SKM-1 (cell line): ENCODE measurements around the gene PRKCA.
"Not testable (repeated sequence)": the region's sequence is repeated elsewhere in the genome, so short reads cannot be mapped to it uniquely, and the experiment has no call there.

Experiments
- DNase-seq: peaks from one replicate; lab custom pipeline; 2025; ENCODE audit not compliant: unreplicated experiment; lab: John Stamatoyannopoulos, UW

PRKCA gene

DNA sequence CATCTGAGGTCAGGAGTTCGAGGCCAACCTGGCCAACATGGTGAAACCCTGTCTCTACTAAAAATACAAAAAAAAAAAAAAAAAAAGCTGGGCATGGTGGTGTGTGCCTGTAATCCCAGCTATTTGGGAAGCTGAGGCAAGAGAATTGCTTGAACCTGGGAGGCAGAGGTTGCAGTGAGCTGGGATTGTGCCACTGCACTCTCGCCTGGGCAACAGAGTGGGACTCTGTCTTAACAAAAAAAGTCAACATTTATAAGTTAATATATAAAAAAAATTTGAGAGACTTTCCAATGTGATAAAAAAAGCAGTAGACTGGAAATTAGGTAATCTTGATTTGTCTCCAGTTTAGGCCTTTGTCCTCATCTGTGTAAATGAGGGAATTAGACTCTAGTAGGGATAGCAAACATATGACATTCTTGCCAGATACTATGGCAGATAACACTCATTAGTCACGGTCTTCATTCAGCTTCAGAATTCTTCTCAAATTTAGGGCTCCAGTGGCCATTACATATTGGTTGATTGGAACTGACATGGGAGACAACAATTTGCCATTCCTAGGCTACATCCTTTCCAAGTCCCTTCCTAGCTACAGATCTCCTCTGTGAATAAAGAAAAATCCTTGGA lies 22.1 kb downstream of the PRKCA start:
- not testable (repeated sequence) for DNase-seq

GRCh38 chr17:66326476-66327047 lies 24.1 kb downstream of the PRKCA start:
- DNase-seq: no peak

DNA sequence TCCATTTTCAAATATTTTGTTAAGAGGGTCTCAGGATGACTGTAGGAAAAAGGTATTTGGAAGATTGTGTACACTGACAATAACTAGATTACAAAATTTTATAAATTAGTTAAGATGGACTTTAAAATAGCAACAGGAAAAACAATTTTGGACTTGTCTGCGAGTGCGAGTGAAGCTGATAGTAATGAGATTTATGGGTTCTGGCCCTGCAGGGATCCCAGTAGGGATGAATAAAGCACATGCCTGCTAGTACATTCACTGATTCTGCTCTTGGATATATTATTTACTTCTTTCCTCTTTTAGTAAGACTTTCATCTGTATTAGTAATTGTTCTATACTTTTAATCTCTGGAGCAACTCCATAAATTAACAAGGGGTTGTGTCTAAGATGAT lies 28.2 kb downstream of the PRKCA start:
- DNase-seq: no peak

DNA sequence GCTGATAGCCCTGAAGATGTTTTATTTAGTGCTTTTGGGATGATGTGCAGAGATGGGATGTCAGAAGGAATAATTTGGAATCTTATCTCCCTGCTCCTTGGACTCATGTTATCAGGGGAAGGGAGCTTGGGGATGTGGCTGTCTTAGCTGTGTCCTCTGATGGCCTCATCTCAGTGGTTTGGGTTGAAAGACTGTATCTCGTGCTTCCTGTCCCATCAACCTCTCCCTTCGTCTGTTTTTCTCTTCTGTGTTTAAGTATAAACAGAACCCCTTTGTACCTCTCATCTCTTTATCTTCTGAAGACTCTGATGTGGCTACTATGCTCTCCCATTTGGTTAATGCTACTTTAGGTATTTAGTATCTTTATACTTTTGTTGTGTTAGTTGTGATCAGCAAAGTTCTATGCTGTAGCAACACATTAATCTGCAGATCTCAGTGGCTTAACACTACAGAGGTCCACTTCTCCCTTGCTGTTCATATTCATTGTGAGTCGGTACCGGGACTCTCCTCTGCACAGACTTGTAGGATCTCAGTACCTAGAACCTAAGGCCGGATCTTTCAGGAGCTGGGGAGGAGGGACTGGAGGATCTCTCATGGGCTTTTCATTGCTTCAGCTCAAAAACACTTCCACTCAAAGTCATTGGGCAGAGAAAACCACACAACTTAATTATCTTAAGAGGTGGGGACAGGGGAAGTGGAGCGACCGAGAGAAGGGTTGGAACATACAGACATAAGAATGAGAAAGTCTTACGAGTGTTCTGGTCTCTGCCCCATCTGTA lies 28.8 kb downstream of the PRKCA start:
- DNase-seq: no peak

DNA sequence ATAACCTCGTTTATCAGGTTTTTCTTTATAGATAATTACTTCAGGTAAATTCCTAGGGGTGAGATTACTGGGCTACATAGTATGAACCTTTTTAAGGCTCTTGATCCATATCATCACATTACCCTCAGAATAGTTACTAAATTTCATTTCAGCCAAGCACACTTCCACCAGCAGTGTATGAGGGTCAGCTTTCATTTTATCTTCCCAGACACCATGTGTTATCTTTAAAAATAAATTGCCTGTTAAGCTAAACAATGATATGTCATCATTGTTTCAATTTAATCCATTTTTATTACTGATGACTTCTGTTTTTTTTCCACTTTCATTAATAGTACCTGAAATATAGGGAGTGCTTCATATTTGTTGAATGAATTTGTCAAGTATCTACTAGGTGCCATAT lies 33.4 kb downstream of the PRKCA start:
- DNase-seq: no peak

- DNase-seq: no peak
Measured at GRCh38 chr17:66337268-66337667, 34.9 kb downstream of the PRKCA start.

DNA sequence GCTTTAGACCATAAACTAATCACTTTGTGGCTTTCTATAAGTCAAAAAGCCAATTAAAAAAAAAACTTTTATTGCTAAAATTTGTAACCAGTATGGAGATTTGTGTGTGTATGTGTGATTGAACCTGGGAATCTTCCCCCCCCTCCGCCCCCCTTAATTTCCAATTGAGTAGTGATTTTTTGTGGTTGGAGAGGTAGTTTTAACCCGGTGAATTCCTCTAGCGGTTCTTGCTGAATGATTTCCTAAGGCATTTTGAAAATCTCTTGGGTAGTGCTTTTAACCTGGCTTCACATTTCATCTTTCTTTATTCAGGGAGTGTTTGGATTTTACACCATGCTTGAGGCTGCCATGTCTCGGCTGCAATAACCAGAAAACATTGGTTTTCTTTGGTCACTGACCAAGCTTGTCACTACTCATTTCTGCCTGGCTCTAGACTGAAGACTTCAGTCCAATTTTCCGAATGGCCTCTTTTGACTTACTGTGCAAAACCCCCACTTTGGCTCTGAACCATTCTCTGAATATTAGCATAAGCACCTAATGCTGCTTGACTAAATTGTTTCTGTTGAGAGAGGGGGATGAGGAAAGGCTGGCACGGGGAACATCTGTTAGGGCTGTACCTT lies 35.6 kb downstream of the PRKCA start:
- no peak for DNase-seq

DNA sequence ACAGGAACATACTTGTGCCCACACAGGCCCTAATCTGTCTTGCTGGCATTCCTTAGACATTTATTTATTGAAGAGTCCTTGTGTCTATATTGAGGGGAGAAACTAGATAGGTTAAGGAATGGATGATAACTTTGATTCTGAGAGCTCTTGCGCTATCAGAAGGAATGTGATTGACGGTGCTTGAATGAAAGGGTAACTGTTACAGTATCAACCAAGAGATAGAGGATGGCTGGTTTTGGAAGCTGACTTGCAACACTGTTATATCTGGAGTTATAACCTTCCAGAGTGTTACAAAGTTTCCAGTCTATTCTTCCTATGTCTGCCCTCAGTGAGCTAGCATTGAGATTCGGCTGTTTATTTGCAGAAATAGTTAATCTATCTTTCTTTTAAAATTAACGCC lies 36.5 kb downstream of the PRKCA start:
- no peak for DNase-seq

GRCh38 chr17:66339561-66339960 lies 37.1 kb downstream of the PRKCA start:
- no peak for DNase-seq

DNA sequence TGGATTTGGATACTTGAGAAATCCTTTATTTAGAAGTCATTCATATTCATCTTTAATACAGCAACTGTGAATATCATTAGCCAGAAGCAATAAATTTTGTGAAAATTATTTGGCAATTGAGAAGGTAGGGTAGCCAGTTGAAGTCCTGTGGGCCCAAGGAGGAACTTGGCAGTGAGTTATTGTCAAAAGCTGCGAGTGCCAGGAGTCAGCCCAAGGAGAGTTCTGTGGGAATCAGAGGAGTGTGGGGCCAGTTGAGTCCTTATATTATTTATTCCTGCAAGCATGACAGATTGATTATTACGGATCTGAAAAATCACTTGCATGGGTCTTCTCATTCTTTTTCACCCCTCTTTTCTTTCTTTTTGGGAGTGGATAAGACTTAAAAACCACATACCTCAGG lies 38.3 kb downstream of the PRKCA start:
- DNase-seq: no peak

DNA sequence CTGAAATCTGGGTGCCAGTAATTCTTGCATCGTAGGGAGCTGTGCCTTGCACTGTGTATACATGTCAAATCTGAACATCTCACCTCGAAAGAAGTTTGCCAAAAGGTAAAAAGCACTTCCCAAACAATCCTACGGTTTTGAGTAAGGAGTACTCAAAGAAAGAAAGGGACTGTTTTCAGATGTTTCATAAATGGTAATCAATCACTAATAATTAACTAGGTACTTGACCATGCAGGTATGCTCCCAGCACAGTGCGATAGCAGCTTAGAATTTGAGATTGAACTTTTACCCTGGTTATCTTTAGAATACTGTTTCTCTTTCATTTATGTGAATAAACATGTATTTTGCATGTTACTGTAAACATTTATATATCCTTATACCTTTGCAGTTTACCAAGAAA lies 39.0 kb downstream of the PRKCA start:
- DNase-seq: no peak

GRCh38 chr17:66342263-66342662 lies 39.9 kb downstream of the PRKCA start:
- DNase-seq: not testable (repeated sequence)

GRCh38 chr17:66343531-66344078 lies 41.2 kb downstream of the PRKCA start:
- no peak for DNase-seq

GRCh38 chr17:66344473-66344872 lies 42.1 kb downstream of the PRKCA start:
- no peak for DNase-seq

- DNase-seq: no peak
Measured at GRCh38 chr17:66345264-66345663, 42.9 kb downstream of the PRKCA start.

DNA sequence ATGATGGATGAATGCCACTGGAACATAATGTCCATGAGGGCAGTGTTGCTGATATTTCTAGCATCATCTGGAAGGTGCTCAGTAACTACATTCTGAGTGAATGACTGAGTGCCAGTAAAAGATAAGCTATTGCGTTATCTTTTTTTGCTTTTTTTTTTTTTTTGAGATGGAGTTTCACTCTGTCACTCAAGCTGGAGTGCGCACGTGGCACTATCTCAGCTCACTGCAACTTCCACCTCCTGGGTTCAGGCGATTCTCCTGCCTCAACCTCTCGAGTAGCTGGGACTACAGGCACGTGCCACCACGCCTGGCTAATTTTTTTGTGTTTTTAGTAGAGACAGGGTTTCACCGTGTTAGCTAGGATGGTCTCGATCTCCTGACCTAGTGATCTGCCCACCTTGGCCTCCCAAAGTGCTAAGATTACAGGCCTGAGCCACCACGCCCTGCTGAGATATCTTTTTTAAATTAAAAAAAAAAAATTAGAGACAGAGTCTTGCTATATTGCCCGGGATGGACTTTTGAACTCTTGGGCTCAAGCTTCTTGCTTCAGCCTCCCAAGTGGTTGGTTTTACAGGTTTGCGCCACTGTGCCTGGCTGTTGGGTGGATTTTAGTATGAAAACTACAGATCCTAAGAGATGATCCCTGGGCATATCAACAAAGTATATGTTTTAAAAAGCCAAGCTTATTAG lies 43.7 kb downstream of the PRKCA start:
- not testable (repeated sequence) for DNase-seq

DNA sequence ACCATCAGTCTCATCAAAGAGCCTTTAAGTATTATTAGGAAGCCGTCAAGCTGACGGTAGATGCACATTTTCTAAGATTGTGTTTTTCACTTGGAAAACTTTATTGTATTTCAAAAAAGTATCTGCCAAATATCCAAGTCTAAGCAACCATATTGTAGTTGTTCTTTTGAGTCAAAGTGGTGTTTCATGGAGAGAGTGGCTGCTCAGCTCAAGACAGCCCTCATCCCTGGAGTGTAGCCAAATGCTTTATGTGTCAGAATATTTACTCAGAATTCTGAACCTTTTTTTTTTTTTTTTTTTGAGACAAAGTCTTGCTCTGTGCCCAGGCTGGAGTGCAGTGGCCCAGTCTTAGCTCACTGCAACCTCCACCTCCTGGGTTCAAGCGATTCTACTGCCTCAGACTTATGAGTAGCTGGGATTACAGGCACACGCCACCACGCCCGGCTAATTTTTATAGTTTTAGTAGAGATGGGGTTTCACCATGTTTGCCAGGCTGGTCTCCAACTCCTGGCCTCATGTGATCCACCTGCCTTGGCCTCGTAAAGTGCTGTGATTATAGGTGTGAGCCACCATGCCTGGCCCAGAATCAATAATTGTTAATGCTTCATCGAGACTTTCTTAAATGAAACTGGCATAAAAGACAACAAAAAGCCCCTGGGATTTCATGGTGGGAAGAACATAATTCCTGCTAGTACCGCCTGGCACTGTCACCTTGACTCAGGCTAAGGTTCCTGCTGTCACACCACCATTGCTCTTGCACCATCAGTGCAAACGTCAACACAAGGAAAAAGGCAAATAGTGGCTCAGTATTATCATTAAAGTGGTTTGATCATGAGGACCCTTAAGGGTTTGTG lies 45.5 kb downstream of the PRKCA start:
- DNase-seq: no peak

GRCh38 chr17:66348584-66349165 lies 46.3 kb downstream of the PRKCA start:
- DNase-seq: no peak

DNA sequence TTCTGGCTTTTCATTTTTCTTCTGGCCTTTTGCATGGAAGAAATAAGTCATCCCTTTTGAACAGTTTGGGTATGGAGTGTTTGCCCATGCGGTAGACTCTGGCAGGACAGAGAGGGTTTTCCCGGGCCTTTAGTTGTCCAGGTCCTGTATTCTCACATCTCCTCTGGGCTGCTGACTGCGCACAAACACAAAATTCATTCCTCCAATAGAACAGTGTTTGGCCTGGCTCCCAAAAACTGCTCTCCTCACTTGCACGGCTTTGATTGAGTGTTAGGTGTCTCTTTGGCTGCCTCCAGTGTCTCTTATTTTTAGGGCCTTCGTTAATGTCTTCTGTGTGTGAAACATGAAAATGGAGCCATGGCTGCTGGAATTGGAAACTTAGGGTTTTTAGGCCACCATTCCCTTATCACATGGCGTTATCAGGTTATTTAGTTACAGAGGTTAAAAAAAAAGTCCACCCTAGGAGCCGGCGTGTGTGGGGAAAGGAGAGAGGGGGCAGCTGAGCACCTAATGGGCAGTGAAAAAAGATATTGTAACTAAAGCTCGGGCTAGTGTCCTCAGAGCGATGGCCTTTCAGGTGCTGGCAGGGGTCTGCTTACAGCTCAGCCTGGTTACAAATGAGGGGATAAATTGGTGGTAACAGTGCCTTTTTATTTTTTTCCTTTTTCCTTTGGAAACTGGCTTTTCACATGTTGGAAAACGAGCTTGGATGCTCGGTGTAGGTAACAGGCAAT lies 47.3 kb downstream of the PRKCA start:
- no peak for DNase-seq
